Nephron (organoid): Measurements from ENCODE around the gene TRPM8.

ENCODE experiments used
- H3K27ac Mint-ChIP-seq, 3 experiments: 2 replicates each; pipeline ENCODE4 v1.8.0; 2020; ENCODE audit warnings: mixed read lengths in 3 of 3, mild to moderate bottlenecking in 2 of 3, moderate library complexity in 1 of 3
- H3K27me3 Mint-ChIP-seq: 2 replicates; pipeline ENCODE4 v1.8.0; 2021; ENCODE audit warnings: low read depth, mild to moderate bottlenecking, moderate library complexity, mixed read lengths
- H3K36me3 Mint-ChIP-seq: 2 replicates; pipeline ENCODE4 v1.8.0; 2020; ENCODE audit warnings: low read depth, mixed read lengths
- H3K4me1 Mint-ChIP-seq: 2 replicates; pipeline ENCODE4 v1.8.0; 2020; ENCODE audit warnings: mixed read lengths
- H3K4me3 Mint-ChIP-seq, 3 experiments: 2 replicates each; pipeline ENCODE4 v1.8.0; 2020; ENCODE audit warnings: mild to moderate bottlenecking in 3 of 3, mixed read lengths in 3 of 3, moderate library complexity in 2 of 3
- H3K9me3 Mint-ChIP-seq: 2 replicates; pipeline ENCODE4 v1.8.0; 2020; ENCODE audit warnings: mixed read lengths
- CTCF ChIP-seq, 3 experiments: fragments of 200-600 bp; sonication (generic); IDR thresholded peaks; one replicate each; pipeline ENCODE4 v1.5.0; 2021; ENCODE audit warnings: antibody characterized with exemption in 3 of 3; ENCODE audit not compliant: unreplicated experiment in 3 of 3

The TRPM8 gene

DNA sequence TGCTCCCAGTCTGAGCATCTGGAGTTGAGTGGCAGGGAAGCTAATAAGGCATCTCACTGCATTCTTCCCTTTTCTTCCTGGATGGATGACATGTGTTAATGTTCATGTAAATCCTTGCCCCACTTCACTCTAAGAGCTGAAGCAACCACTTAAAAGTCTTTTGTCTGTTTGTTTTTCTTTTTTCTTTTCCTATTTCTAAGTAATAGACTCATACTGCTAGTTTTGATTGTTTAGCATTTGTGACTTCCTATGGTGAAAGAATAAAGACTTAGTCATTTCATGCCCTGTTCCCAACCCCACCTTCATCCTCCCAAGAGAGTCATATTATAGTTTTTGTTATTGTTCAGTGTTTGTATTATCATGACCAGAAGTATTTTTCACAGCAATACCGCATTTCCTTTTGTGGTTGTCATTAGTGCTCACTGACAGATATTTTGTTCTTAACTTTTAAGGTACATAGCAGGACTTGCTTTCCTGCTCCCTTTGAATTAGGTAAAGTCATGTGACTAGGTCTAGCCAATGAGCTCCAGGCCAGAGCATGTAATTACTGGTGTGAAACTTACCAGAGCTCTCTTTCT, 115.2 kb downstream of the TRPM8 start:
- Mint-ChIP-seq H3K36me3 (peaks cover 5% of the 10 kb centered on the region), H3K27ac (no peak overlapping the region), H3K27me3 (no peaks in the 10 kb centered on the region), H3K4me1 (peaks cover 5% of the 10 kb centered on the region), H3K4me3 (no peak overlapping the region), H3K9me3 (peaks cover 25% of the 10 kb centered on the region)
- TF ChIP-seq CTCF (IDR thresholded peaks at IDR 0.05; ENCODE audit: unreplicated experiment in 3 of 3) = no peak

- Mint-ChIP-seq H3K36me3 (peaks cover 5% of the 10 kb centered on the region), H3K4me3 (no peak overlapping the region), H3K27me3 (no peaks in the 10 kb centered on the region), H3K4me1 (no peaks in the 10 kb centered on the region), H3K9me3 (peaks cover 25% of the 10 kb centered on the region), H3K27ac (no peak overlapping the region)
- TF ChIP-seq CTCF (IDR thresholded peaks at IDR 0.05; ENCODE audit: unreplicated experiment in 3 of 3) = no peak
These were observed 116.0 kb downstream of the TRPM8 start for GRCh38 chr2:234033174-234033573.

- H3K4me3 Mint-ChIP-seq = no peak overlapping the region
- H3K9me3 Mint-ChIP-seq = peaks cover 26% of the 10 kb centered on the region
- H3K27ac Mint-ChIP-seq = no peak overlapping the region
- H3K4me1 Mint-ChIP-seq = no peaks in the 10 kb centered on the region
- H3K36me3 Mint-ChIP-seq = peaks cover 5% of the 10 kb centered on the region
- H3K27me3 Mint-ChIP-seq = no peaks in the 10 kb centered on the region
- TF ChIP-seq CTCF (IDR thresholded peaks at IDR 0.05; ENCODE audit: unreplicated experiment in 3 of 3) = no peak
These were observed 116.7 kb downstream of the TRPM8 start for GRCh38 chr2:234033885-234034284.

DNA sequence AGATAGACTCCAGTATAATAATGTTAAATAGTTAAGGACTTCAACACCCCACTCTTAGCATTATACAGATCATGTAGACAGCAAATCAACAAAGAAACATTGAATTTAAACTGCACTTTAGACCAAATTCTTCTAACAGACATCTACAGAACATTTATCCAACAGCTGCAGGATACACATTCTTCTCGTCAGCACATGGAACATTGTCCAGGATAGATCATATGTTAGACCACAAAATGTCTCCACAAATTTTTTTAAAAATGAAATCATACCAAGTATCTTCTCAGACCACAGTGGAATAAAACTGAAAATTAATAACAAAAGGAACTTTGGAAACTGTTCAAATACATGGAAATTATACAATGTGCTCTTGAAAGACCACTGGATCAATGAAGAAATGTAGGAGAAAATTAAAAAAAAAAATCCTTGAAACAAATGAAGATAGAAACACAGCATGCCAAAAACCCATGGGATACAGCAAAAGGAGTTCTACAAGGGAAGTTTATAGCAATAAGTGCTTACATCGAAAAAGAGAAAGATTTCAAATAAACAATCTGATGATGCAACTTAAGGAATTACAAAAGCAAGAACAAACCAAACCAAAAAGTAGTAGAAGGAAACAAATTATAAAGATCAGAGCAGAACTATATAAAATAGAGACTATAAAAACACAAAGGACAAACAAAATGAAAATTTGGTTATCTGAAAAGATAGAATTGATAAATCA, 121.1 kb downstream of the TRPM8 start:
- no peak overlapping the region for H3K4me3 Mint-ChIP-seq
- peaks cover 5% of the 10 kb centered on the region for H3K36me3 Mint-ChIP-seq
- no peaks in the 10 kb centered on the region for H3K27me3 Mint-ChIP-seq
- H3K9me3 Mint-ChIP-seq = peaks cover 23% of the 10 kb centered on the region
- no peak for TF ChIP-seq CTCF (IDR thresholded peaks at IDR 0.05; ENCODE audit: unreplicated experiment in 3 of 3)
- H3K4me1 Mint-ChIP-seq = no peaks in the 10 kb centered on the region
- H3K27ac Mint-ChIP-seq = no peak overlapping the region

DNA sequence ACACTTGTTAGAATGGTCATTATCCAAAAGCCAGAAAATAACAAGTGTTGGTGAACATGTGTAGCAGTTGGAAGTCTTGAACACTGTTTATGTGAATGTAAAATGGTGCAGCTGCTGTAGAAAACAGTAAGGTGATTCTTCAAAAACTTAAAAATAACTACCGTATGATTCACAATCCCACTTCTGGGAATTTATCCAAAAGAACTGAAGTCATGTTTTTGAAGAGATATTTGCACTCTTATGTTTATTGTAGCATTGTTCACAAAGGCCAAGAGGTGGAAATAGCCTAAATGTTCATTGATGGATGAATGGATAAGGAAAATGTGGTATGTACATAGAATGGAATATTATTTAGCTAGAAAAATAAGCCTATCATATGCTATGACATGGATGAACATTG, 127.0 kb downstream of the TRPM8 start:
- Mint-ChIP-seq H3K27me3 (no peaks in the 10 kb centered on the region), H3K9me3 (peaks cover 3% of the 10 kb centered on the region), H3K36me3 (no peaks in the 10 kb centered on the region), H3K27ac (no peak overlapping the region), H3K4me1 (no peaks in the 10 kb centered on the region), H3K4me3 (no peak overlapping the region)
- TF ChIP-seq CTCF (IDR thresholded peaks at IDR 0.05; ENCODE audit: unreplicated experiment in 3 of 3) = no peak

DNA sequence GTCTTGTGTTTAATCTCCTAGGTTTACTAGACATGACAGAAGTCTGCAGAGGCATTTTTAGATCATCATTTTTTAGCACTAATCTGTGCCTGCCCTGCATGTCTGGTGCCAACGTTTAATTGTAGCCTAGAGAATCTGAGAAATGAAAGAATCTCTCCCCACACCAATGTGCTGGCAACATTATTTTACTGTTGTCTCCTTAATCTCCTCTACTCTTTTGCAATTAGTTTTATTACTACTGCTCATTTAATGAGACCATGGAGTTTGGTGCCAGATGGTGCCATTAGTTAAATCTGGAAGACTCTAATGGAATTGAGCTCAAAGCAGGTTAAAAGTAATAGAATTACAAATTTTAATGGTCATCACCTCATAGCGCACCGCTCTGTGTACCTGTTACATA, 129.3 kb downstream of the TRPM8 start:
- no peak overlapping the region for H3K27ac Mint-ChIP-seq

More for the DNA sequence above, 129.3 kb downstream of the TRPM8 start:
- Mint-ChIP-seq H3K36me3 (no peaks in the 10 kb centered on the region), H3K4me3 (no peak overlapping the region), H3K9me3 (peaks cover 3% of the 10 kb centered on the region), H3K27me3 (no peaks in the 10 kb centered on the region), H3K4me1 (no peaks in the 10 kb centered on the region)
- TF ChIP-seq CTCF (IDR thresholded peaks at IDR 0.05; ENCODE audit: unreplicated experiment in 3 of 3) = no peak
